H1 (cell line): ENCODE measurements around the gene GPC6.

ENCODE experiments used
- CEBPB ChIP-seq: IDR thresholded peaks from 2 replicates; pipeline ENCODE4 v1.6.1; 2012; ENCODE audit warnings: low read depth, low read length
- CTCF ChIP-seq, 3 experiments: IDR thresholded peaks; 1 replicate in 2 of 3; 2 replicates in 1 of 3; pipeline versions ENCODE4 v1.5.1 to v1.6.1; 2011; ENCODE audit warnings: low read length in 3 of 3, mild to moderate bottlenecking in 3 of 3, inconsistent platforms in 2 of 3, low read depth in 1 of 3, moderate library complexity in 1 of 3; ENCODE audit not compliant: insufficient read depth in 1 of 3; ENCODE audit errors: control extremely low read depth in 1 of 3
- HDAC2 ChIP-seq, 2 experiments: fragments of 300-600 bp in 1 of 2; sonication (generic) in 1 of 2; IDR thresholded peaks; 2 replicates each; pipeline ENCODE4 v1.6.1; 2011 to 2012; ENCODE audit warnings: low read depth in 2 of 2, low read length in 2 of 2, mild to moderate bottlenecking in 2 of 2, moderate library complexity in 2 of 2, borderline replicate concordance in 1 of 2, inconsistent platforms in 1 of 2
- JUN ChIP-seq: IDR thresholded peaks from 2 replicates; pipeline ENCODE4 v1.6.1; 2011; ENCODE audit warnings: low read depth, mild to moderate bottlenecking, improper control_type of control experiment, low read length
- MAX ChIP-seq: IDR thresholded peaks from 2 replicates; pipeline ENCODE4 v1.6.1; 2012; ENCODE audit warnings: inconsistent platforms
- TAF1 ChIP-seq: IDR thresholded peaks from 2 replicates; pipeline ENCODE4 v1.6.1; 2011; ENCODE audit warnings: mild to moderate bottlenecking, low read depth, low read length
- ZNF274 ChIP-seq: IDR thresholded peaks from 2 replicates; pipeline ENCODE4 v1.7.0; 2012; ENCODE audit warnings: low read length, borderline replicate concordance; ENCODE audit errors: extremely low read depth

- TF ChIP-seq CEBPB (no peak), CTCF (IDR thresholded peaks at IDR 0.05; ENCODE audit: control extremely low read depth in 1 of 3, insufficient read depth in 1 of 3, low read depth in 1 of 3, low read length in 3 of 3) (no peak), JUN (no peak), MAX (no peak), ZNF274 (no peak), TAF1 (no peak), HDAC2 (IDR thresholded peaks at IDR 0.05; ENCODE audit: borderline replicate concordance in 1 of 2, low read depth in 2 of 2, low read length in 2 of 2) (no peak)
Observed at GRCh38 chr13:94020833-94021232, 794.2 kb downstream of the GPC6 start.
